ENCODE results near the gene HS6ST2.
A peak's percentile ranks its signal among the peaks of the same experiment; 100 is the strongest.

HS6ST2 gene

GRCh38 chrX:132858018-132858417 lies 100.4 kb downstream of the HS6ST2 start:
- no peak overlapping the region for H3K4me3 ChIP-seq (ENCODE audit: low read depth, low read length)
- H3K27ac ChIP-seq (ENCODE audit: extremely low read depth, low read depth, low read length): no peak overlapping the region
- TF ChIP-seq ZNF350 (tag by site-specific recombination; IDR thresholded peaks at IDR 0.05) (no peak), PBX3 (CRISPR knock-in tag; IDR thresholded peaks at IDR 0.05) (no peak), MEIS1 (CRISPR knock-in tag; IDR thresholded peaks at IDR 0.05; ENCODE audit: borderline replicate concordance) (no peak), ZNF2 (tag by site-specific recombination; IDR thresholded peaks at IDR 0.05) (no peak), ZNF561 (tag by site-specific recombination; IDR thresholded peaks at IDR 0.05; ENCODE audit: borderline replicate concordance) (no peak), ZNF37A (tag by site-specific recombination; IDR thresholded peaks at IDR 0.05) (no peak), ZNF146 (tag by site-specific recombination; IDR thresholded peaks at IDR 0.05) (no peak), ZNF138 (tag by site-specific recombination; IDR thresholded peaks at IDR 0.05; ENCODE audit: borderline replicate concordance) (no peak)
- no peaks in the 10 kb centered on the region; the same call in 1 of the 2 replicates for H3K9me3 ChIP-seq (ENCODE audit: control insufficient read depth, insufficient read depth, low read depth, low read length)
- H3K4me1 ChIP-seq (ENCODE audit: control insufficient read depth, insufficient read depth, low read length): no peaks in the 10 kb centered on the region
- CTCF ChIA-PET: no interaction called here
- H3K36me3 ChIP-seq (ENCODE audit: control insufficient read depth in 2 of 2, insufficient read depth in 1 of 2, low read length in 2 of 2): no peaks in the 10 kb centered on the region
- POLR2A ChIA-PET: no interaction called here

DNA sequence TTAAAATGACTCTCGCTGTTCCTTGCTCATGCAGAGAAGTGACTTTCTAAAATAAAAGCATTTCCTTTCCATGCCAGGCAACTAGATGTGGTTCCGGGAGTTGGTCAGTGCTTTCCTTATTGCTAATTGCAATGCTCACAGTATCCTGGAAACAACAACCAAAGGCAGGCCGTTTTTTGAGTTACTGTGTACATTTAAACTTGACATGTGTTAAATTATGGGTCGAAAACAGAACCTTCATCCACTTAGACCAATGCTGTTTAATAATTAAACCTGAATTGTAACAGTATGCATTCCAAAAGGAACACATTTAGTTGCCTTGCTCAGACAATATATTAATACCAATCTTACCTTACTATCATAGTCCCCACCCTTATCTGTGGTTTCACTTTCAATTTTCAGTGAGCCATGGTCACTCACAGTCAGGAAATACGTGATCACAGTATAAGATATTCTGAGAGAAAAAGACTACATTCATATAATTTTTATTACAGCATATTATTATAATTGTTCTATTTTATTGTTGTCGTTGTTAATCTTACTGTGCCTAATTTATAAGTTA lies 102.6 kb downstream of the HS6ST2 start:
- TF ChIP-seq MEIS1 (CRISPR knock-in tag; IDR thresholded peaks at IDR 0.05; ENCODE audit: borderline replicate concordance): no peak
- peak; percentile 21 for TF ChIP-seq SETDB1 (IDR thresholded peaks at IDR 0.05; ENCODE audit: insufficient read length, low read length)
- Histone ChIP-seq H3K27ac (ENCODE audit: extremely low read depth, low read depth, low read length) (no peak overlapping the region), H3K9me3 (ENCODE audit: control insufficient read depth, insufficient read depth, low read depth, low read length) (no peaks in the 10 kb centered on the region; the same call in 1 of the 2 replicates), H3K4me1 (ENCODE audit: control insufficient read depth, insufficient read depth, low read length) (no peaks in the 10 kb centered on the region), H3K4me3 (ENCODE audit: low read depth, low read length) (no peak overlapping the region), H3K36me3 (ENCODE audit: control insufficient read depth in 2 of 2, insufficient read depth in 1 of 2, low read length in 2 of 2) (no peaks in the 10 kb centered on the region)
- ChIA-PET POLR2A (no interaction called here), CTCF (interaction anchor here (0.6 kb wide), 1 partner anchor 473 kb away, joined by 3 read pairs; no protein-coding TSS in a partner anchor)

DNA sequence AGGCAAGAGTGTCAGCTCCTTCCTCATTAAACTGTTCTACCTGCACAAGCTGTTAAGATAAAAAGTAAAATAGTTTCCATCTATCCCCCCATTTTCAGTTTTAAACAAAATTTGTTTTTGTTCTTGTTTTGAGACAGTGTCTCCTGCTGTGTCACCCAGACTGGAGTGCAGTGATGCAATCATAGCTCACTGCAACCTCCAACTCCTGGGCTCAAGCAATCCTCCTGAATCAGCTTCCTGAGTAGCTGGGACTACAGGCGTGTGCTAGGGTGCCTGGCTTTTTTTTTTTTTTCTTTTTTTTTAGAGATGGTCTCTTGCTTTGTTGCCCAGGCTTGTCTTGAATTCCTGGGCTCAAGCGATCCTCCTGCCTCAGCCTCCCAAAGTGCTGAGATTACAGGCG lies 105.4 kb downstream of the HS6ST2 start:
- CTCF ChIA-PET: no interaction called here
- Histone ChIP-seq H3K4me3 (ENCODE audit: low read depth, low read length) (no peak overlapping the region), H3K9me3 (ENCODE audit: control insufficient read depth, insufficient read depth, low read depth, low read length) (no peaks in the 10 kb centered on the region; the same call in 1 of the 2 replicates), H3K27ac (ENCODE audit: extremely low read depth, low read depth, low read length) (no peak overlapping the region), H3K36me3 (ENCODE audit: control insufficient read depth in 2 of 2, insufficient read depth in 1 of 2, low read length in 2 of 2) (no peaks in the 10 kb centered on the region), H3K4me1 (ENCODE audit: control insufficient read depth, insufficient read depth, low read length) (no peaks in the 10 kb centered on the region)
- no peak for TF ChIP-seq ZNF433 (tag by site-specific recombination; IDR thresholded peaks at IDR 0.05; ENCODE audit: low read depth)
- TF ChIP-seq OSR2 (tag by site-specific recombination; IDR thresholded peaks at IDR 0.05): peak; percentile 77
- TF ChIP-seq PBX3 (CRISPR knock-in tag; IDR thresholded peaks at IDR 0.05): no peak
- POLR2A ChIA-PET: no interaction called here

- Histone ChIP-seq H3K4me3 (ENCODE audit: low read depth, low read length) (no peak overlapping the region), H3K4me1 (ENCODE audit: control insufficient read depth, insufficient read depth, low read length) (peaks cover 6% of the 10 kb centered on the region), H3K27ac (ENCODE audit: extremely low read depth, low read depth, low read length) (no peak overlapping the region), H3K9me3 (ENCODE audit: control insufficient read depth, insufficient read depth, low read depth, low read length) (no peaks in the 10 kb centered on the region), H3K36me3 (ENCODE audit: control insufficient read depth in 2 of 2, insufficient read depth in 1 of 2, low read length in 2 of 2) (no peaks in the 10 kb centered on the region)
- POLR2A ChIA-PET: no interaction called here
- CTCF ChIA-PET: no interaction called here
- TF ChIP-seq ZNF510 (tag by site-specific recombination; IDR thresholded peaks at IDR 0.05; ENCODE audit: insufficient replicate concordance) (no peak), ZNF776 (tag by site-specific recombination; IDR thresholded peaks at IDR 0.05; ENCODE audit: borderline replicate concordance) (no peak), REST (tag by site-specific recombination; IDR thresholded peaks at IDR 0.05) (no peak), PRDM1 (tag by site-specific recombination; IDR thresholded peaks at IDR 0.05) (no peak), ZNF335 (tag by site-specific recombination; conservative IDR thresholded peaks at IDR 0.05) (no peak), SETDB1 (IDR thresholded peaks at IDR 0.05; ENCODE audit: insufficient read length, low read length) (no peak), ZXDB (tag by site-specific recombination; IDR thresholded peaks at IDR 0.05) (no peak), TCF7L2 (IDR thresholded peaks at IDR 0.05; ENCODE audit: borderline replicate concordance, low read depth, low read length) (no peak), ZNF169 (tag by site-specific recombination; IDR thresholded peaks at IDR 0.05) (no peak), ZNF391 (tag by site-specific recombination; IDR thresholded peaks at IDR 0.05; ENCODE audit: borderline replicate concordance, low read depth) (no peak), ZNF157 (tag by site-specific recombination; IDR thresholded peaks at IDR 0.05) (no peak)
These were observed 110.0 kb downstream of the HS6ST2 start for GRCh38 chrX:132848296-132848970.
